HG03354 (cell line): ENCODE results near the gene WNT7A.

Experiments
- ATAC-seq: cut with Tn5 transposase; IDR thresholded peaks from one replicate; pipeline ENCODE4 v1.9.1; 2021; ENCODE audit warnings: mild to moderate bottlenecking; ENCODE audit not compliant: unreplicated experiment, poor library complexity, severe bottlenecking

The WNT7A gene

GRCh38 chr3:13782501-13782900 is 97.4 kb downstream of the WNT7A start:
- ATAC-seq = no peak

GRCh38 chr3:13781417-13781816 is 98.5 kb downstream of the WNT7A start:
- no peak for ATAC-seq

- ATAC-seq = no peak
These were observed 99.3 kb downstream of the WNT7A start for GRCh38 chr3:13780432-13781176.

GRCh38 chr3:13776253-13777050 is 103.4 kb downstream of the WNT7A start:
- ATAC-seq = no peak

- ATAC-seq = no peak
These were observed 106.8 kb downstream of the WNT7A start for GRCh38 chr3:13772885-13773745.

- no peak for ATAC-seq
These were observed 107.5 kb downstream of the WNT7A start for GRCh38 chr3:13772321-13772745.

- ATAC-seq = no peak
These were observed 108.4 kb downstream of the WNT7A start for GRCh38 chr3:13771496-13771895.

- no peak for ATAC-seq
These were observed 109.4 kb downstream of the WNT7A start for GRCh38 chr3:13770170-13771169.

GRCh38 chr3:13769422-13769821 is 110.4 kb downstream of the WNT7A start:
- ATAC-seq = no peak

GRCh38 chr3:13768453-13768852 is 111.4 kb downstream of the WNT7A start:
- ATAC-seq = no peak

GRCh38 chr3:13767896-13768295 is 112.0 kb downstream of the WNT7A start:
- no peak for ATAC-seq

GRCh38 chr3:13767030-13767429 is 112.8 kb downstream of the WNT7A start:
- no peak for ATAC-seq
